GM12878 (cell line): ENCODE results near the gene DBNDD2. TPM values are rescaled to one million over a fixed set of nuclear protein-coding genes. Genes with fewer than 3 reads are reported as not detected.

Experiments used
- BHLHE40 ChIP-seq, 2 experiments: fragments of 450-650 bp in 1 of 2; IDR thresholded peaks; 2 replicates each; pipeline ENCODE4 v1.6.1; 2011 to 2017; ENCODE audit warnings: low read depth in 2 of 2, borderline replicate concordance in 1 of 2, improper control_type of control experiment in 1 of 2, low read length in 1 of 2, mild to moderate bottlenecking in 1 of 2
- CBX3 ChIP-seq: fragments of 200-600 bp; sonication (generic); IDR thresholded peaks from 2 replicates; pipeline ENCODE4 v1.6.1; 2016; ENCODE audit warnings: low read depth, borderline replicate concordance
- CHD2 ChIP-seq: IDR thresholded peaks from 2 replicates; pipeline ENCODE4 v1.6.1; 2011; ENCODE audit warnings: low read depth, low read length, improper control_type of control experiment, borderline replicate concordance
- DPF2 ChIP-seq: fragments of 450-650 bp; IDR thresholded peaks from 2 replicates; pipeline ENCODE4 v1.6.1; 2017; ENCODE audit warnings: mild to moderate bottlenecking
- IKZF1 ChIP-seq: fragments of 450-650 bp; conservative IDR thresholded peaks from 2 replicates; pipeline ENCODE4 v1.6.1; 2017; ENCODE audit warnings: antibody characterized with exemption, mild to moderate bottlenecking
- IKZF2 ChIP-seq, 2 experiments: fragments of 450-650 bp; IDR thresholded peaks; 2 replicates each; pipeline ENCODE4 v1.6.1; 2017; ENCODE audit warnings: mild to moderate bottlenecking in 2 of 2, moderate library complexity in 2 of 2
- IRF4 ChIP-seq: IDR thresholded peaks from 2 replicates; pipeline ENCODE4 v1.6.1; 2011; ENCODE audit warnings: low read depth, low read length
- LARP7 ChIP-seq: fragments of 450-650 bp; IDR thresholded peaks from 2 replicates; pipeline ENCODE4 v1.6.1; 2017; ENCODE audit warnings: mild to moderate bottlenecking
- MEF2A ChIP-seq: IDR thresholded peaks from 2 replicates; pipeline ENCODE4 v1.6.1; 2011; ENCODE audit warnings: low read depth, mild to moderate bottlenecking, low read length, moderate library complexity; ENCODE audit not compliant: insufficient read depth
- MLLT1 ChIP-seq: fragments of 450-650 bp; IDR thresholded peaks from 2 replicates; pipeline ENCODE4 v1.6.1; 2016; ENCODE audit warnings: mild to moderate bottlenecking
- MTA2 ChIP-seq: fragments of 450-650 bp; IDR thresholded peaks from 2 replicates; pipeline ENCODE4 v1.6.1; 2016; ENCODE audit warnings: low read depth, mild to moderate bottlenecking, moderate library complexity
- MXI1 ChIP-seq: fragments of 150-350 bp; IDR thresholded peaks from 2 replicates; pipeline ENCODE4 v1.6.1; 2011; ENCODE audit warnings: low read depth, mild to moderate bottlenecking, inconsistent platforms, low read length, improper control_type of control experiment
- NBN ChIP-seq: fragments of 450-650 bp; IDR thresholded peaks from 2 replicates; pipeline ENCODE4 v1.6.1; 2016
- NR2F1 ChIP-seq: fragments of 450-650 bp; conservative IDR thresholded peaks from 2 replicates; pipeline ENCODE4 v1.6.1; 2017; ENCODE audit warnings: mild to moderate bottlenecking
- PKNOX1 ChIP-seq: fragments of 450-650 bp; IDR thresholded peaks from 2 replicates; pipeline ENCODE4 v1.6.1; 2016; ENCODE audit warnings: mild to moderate bottlenecking
- POLR2AphosphoS5 ChIP-seq: IDR thresholded peaks from 2 replicates; pipeline ENCODE4 v1.6.1; 2011; ENCODE audit warnings: mild to moderate bottlenecking, low read length, inconsistent platforms
- RB1 ChIP-seq: fragments of 450-650 bp; formaldehyde crosslinking; IDR thresholded peaks from 2 replicates; pipeline ENCODE4 v1.6.1; 2017; ENCODE audit warnings: mild to moderate bottlenecking, borderline replicate concordance
- SMC3 ChIP-seq: IDR thresholded peaks from 2 replicates; pipeline ENCODE4 v1.6.1; 2011; ENCODE audit warnings: low read length, improper control_type of control experiment, borderline replicate concordance
- TBL1XR1 ChIP-seq: IDR thresholded peaks from 2 replicates; pipeline ENCODE4 v1.6.1; 2012; ENCODE audit warnings: low read depth, low read length, improper control_type of control experiment
- TCF12 ChIP-seq: IDR thresholded peaks from 2 replicates; pipeline ENCODE4 v1.6.1; 2011; ENCODE audit warnings: low read depth, mild to moderate bottlenecking, low read length
- USF1 ChIP-seq: IDR thresholded peaks from 2 replicates; pipeline ENCODE4 v1.6.1; 2011; ENCODE audit warnings: borderline replicate concordance, low read depth, mild to moderate bottlenecking, moderate library complexity, mixed read lengths, low read length; ENCODE audit not compliant: insufficient read depth; ENCODE audit errors: extremely low read length
- WRNIP1 ChIP-seq: IDR thresholded peaks from 2 replicates; pipeline ENCODE4 v1.6.1; 2011; ENCODE audit warnings: low read depth, low read length, improper control_type of control experiment, borderline replicate concordance
- ZNF622 ChIP-seq: fragments of 450-650 bp; IDR thresholded peaks from 2 replicates; pipeline ENCODE4 v1.6.1; 2017; ENCODE audit warnings: mild to moderate bottlenecking, inconsistent platforms
- polyA plus RNA-seq, 11 experiments: library from polyadenylated mRNA; depleted of rRNA in 4 of 11; unstranded in 6 of 11; stranded (reverse) in 5 of 11; fragments of >200 nt; fragmentation: Nextera tagmentation in 4 of 11; fragmentation: Illumina TruSeq in 1 of 11; extraction: Ambion mirVana in 4 of 11; extraction: Trizol in 1 of 11; gene quantifications; 1 replicate in 1 of 11; 2 replicates in 10 of 11; pipeline versions ENCODE4 v1.2.1 to v1.2.3, GENCODE V29; 2011 to 2016; ENCODE audit warnings: inconsistent platforms in 2 of 11, missing spikeins in 2 of 11, low read depth in 1 of 11
- total RNA-seq, 4 experiments: library from RNA; depleted of rRNA in 3 of 4; stranded (reverse); fragments of >200 nt in 3 of 4; fragmentation: Illumina TruSeq in 1 of 4; extraction: Trizol in 1 of 4; gene quantifications; 2 replicates each; pipeline versions ENCODE4 v1.2.1 to v1.2.3, GENCODE V29; 2013 to 2021

Gene DBNDD2
- total and polyA plus RNA-seq, 10 of the 15 experiments (the other 5 are each of a cell fraction or from before 2014, with no cell fraction given), result 0.17 to 5.7 (median 0.49) TPM; not detected in 1

- TF ChIP-seq PKNOX1 (no peak), DPF2 (0 out of 2 replicates have a peak, but pooled peaks have one; percentile 23), NBN (0 out of 2 replicates have a peak, but pooled peaks have one; percentile 21), ZNF622 (no peak), MXI1 (peak; percentile 67), SMC3 (peak; percentile 96), CHD2 (no peak), MEF2A (no peak), IKZF2 (IDR thresholded peaks at IDR 0.05) (peak; percentile 59 to 65; a peak in 3 of 4 replicates), RB1 (peak; percentile 82), TBL1XR1 (0 out of 2 replicates have a peak, but pooled peaks have one; percentile 38), POLR2AphosphoS5 (no peak), CBX3 (no peak), IRF4 (0 out of 2 replicates have a peak, but pooled peaks have one; percentile 42), LARP7 (peak; percentile 89), TCF12 (no peak), MLLT1 (0 out of 2 replicates have a peak, but pooled peaks have one; percentile 23), USF1 (no peak), BHLHE40 (IDR thresholded peaks at IDR 0.05; ENCODE audit: borderline replicate concordance in 1 of 2, low read depth in 2 of 2, low read length in 1 of 2) (peak; percentile 24 to 40; a peak in 2 of 4 replicates), NR2F1 (0 out of 2 replicates have a peak, but pooled peaks have one; percentile 30), WRNIP1 (no peak), IKZF1 (peak; percentile 81), MTA2 (peak; percentile 17; the same call in 1 of the 2 replicates)
Measured at GRCh38 chr20:45436732-45437485, 28.8 kb downstream of the DBNDD2 start (continued).
